Hypothalamus (tissue), 51 donors: ENCODE results near the gene HPCAL1.

ENCODE experiments used
- DNase-seq, 51 donors: peaks; one replicate each; lab custom pipeline; 2025; lab: John Stamatoyannopoulos, UW

HPCAL1 gene

DNA sequence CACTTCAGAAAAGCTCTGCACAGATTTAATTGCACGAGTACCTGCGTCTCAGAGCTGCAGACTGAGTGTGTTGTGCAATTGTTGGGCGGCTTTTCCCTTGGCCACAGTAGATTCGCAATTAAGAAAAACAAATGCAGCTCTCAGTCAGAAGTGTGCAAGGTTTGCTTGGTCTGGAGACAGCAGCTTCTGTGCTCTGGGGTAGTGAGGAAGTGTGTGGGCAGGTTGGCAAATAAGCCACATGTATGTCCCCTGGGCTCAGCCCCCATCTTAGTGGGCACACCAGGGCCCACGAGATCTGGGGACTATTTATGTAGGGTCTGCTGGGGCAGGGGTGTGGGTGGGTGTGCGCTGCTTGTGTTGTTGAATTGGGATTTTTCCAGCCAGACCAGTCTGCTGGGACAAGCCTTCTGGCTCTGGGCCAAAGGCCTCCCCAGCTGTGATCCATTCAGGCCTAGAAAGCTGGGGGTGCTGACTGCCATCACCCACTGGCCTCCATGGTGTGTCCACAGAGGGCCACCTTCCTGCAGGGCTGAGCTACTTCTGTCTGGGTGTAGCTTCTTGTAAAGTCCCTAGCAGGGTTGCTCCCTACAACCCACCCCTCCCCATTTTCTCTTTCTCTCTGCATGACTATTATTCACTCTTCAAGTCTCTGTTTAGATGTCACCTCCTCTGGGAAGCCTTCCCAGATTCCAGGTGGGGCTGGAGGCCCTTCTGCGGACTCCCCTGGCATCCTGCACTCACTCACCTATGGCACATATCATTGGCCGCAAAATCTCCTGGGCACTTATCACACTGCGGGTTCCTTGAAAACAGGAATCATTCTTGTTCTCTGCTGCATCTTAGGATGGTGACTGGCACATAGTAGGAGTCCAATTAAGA is 77.6 kb downstream of the HPCAL1 start:
- DNase-seq: no peak

GRCh38 chr2:10381997-10382353 is 79.3 kb downstream of the HPCAL1 start:
- peak in 1 of 51 donors; percentile 42 for DNase-seq

DNA sequence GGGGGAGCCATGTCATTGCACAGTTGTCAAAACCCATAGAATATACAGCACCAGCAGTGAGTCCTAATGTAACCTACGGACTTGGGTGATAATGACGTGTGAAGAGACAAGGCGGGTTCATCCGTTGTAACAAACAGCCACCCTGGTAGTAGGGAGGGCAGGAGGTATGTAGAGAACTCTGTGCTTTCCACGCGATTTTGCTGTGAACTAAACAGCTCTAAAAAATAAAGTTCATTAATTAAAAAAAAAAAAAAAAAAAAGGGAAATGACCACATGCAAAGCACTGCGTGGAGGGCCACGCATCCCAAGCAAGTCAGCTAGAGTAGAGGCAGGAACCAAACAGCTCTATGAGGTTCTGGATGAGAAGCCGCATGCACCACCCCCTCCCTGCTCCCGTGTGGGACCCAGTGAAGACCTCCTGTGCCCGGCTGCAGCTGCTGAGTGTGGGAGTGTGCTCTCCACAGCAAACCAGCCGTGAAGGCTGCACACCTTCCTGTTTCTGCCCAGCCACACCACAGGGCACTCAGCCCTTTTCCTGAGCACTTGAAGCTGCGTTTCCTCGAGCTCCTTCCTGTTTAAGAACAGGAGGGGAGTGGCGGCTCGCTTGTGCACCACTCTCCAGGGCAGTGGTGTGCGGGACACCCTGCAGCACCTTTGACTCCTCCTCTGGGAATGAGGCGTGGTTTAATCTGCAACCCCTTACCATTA is 79.8 kb downstream of the HPCAL1 start:
- DNase-seq: no peak

DNA sequence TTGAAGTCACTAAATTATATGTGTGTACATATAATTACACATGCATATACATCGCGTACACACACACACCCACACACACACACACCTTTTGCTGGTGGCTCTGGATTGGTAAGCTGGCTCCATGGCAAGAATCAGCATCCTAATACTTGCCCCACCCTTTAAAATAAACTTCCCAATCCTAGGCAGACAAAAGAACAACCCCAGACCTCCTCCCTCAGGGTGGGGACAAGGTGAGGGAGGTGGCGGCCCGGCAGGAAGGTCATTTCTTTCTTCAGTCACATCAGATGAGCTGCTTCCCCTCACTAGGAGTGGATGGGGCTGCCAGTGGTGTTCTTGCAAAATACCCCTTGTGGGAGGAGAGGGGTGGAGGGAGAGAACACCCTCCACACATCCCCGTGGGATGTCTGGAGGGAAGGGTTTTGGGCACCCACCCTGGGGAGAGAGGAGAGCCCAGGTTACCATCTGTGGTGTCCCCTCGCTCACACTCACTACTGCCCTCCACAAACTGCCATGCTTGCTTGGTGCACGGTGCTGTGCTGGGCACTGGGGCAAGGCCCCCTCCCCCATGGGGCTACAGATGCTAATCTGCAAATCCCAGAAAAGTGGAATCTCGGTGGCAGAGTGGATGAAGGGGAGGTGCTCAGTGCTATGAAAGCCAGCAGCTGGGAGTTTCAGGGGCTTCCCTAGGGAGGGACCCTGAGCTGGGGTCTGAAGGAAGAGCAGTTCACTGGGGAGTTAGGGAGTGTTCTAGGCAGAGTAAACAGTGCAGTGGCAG is 81.4 kb downstream of the HPCAL1 start:
- no peak for DNase-seq

DNA sequence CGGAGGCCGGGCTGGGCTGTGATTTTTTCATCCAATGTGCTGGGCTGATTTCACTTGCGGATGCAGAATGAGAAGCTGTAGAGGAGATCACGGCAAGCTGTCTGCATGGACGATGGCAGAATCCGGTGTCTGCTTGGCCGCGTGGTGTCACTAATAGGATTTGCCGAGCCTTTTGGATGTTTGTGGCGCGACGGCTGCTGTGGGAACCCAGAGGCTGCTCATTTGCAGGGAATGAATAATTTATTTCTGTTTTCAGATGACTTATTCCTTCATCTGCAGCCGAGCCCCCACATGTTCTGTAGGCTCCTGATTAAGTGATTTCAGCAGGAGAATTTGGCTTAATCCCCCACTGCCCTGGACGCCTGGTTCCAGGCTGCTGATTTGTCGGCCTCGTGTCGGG is 82.8 kb downstream of the HPCAL1 start:
- DNase-seq: peak in 5 of 51 donors; percentile 9 to 31 (median 13)

DNA sequence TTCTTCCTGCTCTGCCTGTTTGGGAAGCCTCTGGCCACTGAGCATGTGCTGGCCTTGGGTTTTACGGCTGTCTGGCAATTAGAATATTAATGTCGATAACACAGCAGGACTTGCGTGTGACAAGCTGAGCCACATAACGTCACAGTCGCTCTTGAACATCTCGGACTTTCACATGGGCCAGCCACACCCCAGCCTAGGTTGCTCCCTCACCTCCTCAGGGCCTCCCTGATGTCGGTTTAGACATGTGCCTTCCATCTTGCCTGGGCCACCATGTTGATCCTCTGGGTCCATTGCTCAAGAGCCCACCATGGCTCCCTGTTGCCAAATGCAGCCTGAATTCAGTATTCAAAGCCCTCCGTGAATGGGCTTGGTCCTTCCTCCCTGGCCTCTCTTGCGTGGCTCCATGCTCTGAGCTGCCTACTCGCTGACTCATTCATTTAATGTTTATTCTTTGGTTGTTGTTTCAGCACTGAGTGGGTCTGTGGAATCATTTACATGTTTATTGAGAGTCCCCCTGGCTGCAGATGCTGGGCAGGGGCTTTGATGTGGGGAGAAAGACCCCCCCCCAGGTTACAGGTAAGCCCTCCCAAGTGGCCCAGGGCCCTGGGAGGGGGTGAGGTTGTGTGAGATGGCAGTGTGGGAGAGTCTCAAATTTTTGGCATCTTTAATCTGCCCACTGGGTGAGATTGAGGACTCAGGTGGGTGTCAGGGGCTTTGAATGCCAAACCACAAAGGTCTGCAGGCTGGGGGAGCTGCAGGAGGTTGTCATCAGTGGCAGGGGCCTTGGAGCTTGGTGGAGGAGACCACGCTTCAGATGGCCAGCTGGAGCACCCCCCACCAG is 83.4 kb downstream of the HPCAL1 start:
- no peak for DNase-seq

GRCh38 chr2:10387033-10387432 is 84.3 kb downstream of the HPCAL1 start:
- no peak for DNase-seq

DNA sequence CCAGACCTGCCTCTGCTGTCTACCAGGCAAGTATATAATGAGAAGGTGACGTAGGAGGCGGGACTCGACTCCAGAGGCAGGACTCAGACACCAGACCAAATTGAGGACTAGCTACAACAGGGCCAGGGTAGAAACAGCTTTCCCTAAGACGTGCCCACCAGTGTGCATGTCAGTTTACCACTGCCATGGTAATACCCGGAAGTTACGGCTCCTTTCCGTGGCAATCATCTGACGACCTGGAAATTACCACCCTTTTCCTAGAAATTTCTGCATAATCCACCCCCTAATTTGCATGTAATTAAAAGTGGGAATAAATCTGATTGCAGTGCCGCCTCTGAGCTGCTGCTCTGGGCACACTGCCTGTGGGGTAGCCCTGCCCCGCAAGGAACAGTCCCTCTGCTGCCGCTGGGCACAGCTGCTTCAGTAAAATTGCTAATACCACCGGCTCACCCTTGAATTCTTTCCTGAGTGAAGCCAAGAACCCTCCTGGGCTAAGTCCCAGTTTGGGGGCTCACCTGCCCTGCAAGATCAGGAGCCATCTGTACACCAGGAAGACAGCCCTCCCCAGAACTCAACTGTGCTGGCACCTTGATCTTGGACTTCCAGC is 86.4 kb downstream of the HPCAL1 start:
- no peak for DNase-seq

GRCh38 chr2:10389573-10389972 is 86.9 kb downstream of the HPCAL1 start:
- no peak for DNase-seq

- no peak for DNase-seq
Observed at GRCh38 chr2:10390369-10390801, 87.7 kb downstream of the HPCAL1 start.

DNA sequence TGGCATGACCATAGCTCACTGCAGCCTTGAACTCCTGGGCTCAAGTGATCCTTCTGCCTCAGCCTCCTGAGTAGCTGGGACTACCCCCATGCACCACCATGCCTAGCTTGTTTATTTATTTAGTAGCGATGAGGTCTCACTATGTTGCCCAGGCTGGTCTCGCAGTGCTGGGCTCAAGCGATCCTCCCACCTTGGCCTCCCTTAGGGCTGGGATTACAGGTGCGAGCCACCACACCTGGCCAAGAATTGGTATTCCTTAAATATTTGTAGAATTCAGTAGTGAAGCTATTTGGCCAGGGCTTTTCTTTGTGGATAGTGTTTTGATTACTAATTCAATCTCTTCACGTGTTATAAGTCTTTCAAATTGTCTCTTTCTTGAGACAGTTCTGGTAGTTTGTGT is 89.4 kb downstream of the HPCAL1 start:
- DNase-seq: no peak

GRCh38 chr2:10392548-10392947 is 89.8 kb downstream of the HPCAL1 start:
- DNase-seq: no peak

DNA sequence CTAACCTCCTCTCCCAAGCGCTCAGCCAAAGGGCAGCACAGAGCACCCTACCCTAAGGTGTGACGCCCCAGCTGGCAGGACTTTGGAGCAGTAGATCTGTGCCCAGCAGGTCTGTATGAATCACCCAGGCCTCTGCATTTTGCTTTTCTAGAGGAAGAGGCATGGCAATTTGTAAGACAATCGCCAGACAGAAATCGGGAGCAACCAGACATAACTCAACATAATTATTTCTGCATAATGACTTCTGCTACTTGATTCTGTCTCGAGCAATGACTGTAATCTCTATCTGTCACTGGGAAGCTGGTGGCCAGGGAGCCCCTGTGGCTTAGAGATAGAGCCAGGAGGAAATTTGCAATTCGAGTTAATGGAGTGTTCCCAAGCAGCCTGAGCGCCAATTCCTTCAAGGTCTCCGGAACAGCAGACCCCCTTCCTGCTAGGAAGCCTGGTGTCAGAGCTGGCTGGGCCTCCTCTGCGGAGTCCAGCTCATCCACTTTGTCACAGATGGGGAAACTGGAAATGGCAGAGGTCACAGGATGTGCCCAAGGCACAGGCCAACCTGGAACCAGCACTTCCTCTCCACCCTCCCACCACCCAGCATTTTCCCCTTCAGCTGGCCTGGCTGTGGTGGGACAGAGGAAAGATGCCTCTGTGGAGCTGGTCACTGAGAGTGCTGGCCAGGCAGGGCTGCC is 90.4 kb downstream of the HPCAL1 start:
- DNase-seq: no peak

- no peak for DNase-seq
Observed at GRCh38 chr2:10393640-10393982, 90.9 kb downstream of the HPCAL1 start.

GRCh38 chr2:10395893-10396292 is 93.2 kb downstream of the HPCAL1 start:
- no peak for DNase-seq

- no peak for DNase-seq
Observed at GRCh38 chr2:10396464-10396863, 93.8 kb downstream of the HPCAL1 start.

DNA sequence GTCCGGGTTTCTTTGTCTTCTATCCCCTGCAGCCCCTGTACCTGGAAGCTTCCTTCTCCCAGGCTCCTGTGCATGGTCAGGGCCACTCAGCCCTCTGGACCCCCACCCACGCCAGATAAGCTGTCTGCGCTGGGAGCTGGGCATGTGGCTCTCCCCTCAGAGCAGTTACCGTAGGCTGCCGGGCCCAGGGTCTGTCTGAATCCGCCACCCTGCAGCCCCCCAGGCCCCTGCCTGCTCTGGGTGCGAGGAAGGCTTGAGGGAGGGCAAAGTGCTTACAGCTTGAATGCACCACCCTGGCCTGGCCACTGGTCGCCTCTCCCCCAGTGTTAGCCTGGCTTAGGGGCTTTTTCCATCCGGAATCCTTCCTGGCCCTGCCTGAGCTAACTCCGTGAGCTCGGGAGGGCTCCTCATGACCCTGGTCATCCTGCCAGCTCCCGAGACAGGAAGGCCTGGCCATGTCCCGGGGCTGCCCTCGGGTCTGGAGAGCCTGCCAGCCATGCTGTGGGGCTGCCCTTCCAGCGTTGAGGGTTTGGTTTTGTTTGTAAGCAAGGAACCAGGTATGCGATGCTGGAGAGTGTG is 94.7 kb downstream of the HPCAL1 start:
- no peak for DNase-seq

DNA sequence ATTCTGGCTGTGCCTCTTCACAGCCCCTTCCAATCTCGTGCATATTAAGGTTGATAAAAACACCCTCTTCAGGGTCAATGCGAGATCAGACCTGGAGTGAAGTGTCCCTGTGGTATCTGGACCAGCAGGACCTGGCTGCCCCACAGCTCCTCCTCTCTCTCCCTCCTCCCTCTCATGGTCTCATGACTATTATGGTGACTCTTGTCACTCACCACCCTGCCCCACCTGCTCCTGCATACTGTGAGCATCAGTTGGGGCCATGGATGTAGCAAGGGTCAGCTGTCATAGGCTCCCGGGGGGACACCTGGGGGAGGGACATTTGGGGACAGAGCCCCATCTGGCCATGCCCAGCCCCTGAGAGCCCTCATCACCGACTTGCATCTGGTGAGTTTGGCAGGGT is 95.2 kb downstream of the HPCAL1 start:
- no peak for DNase-seq

DNA sequence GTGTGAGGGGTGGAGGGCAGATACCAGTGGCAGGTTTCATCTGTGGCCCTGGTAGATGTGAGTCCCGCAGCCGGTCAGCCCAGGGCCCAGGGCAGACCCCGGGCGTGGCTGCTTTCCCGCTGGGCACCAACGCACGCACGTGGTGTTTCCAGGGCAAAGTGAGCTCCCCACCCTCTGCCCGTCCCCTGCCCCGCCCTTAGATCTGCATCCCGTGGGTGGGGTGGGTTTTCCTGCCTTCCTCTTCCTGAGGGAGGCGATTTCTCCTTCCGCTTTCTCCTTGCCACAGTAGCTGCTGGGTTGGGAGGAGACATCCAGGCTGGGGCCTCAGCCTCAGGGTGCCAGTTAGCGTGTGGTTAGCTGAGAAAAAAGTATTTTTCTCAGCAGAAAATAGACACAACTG is 95.8 kb downstream of the HPCAL1 start:
- no peak for DNase-seq
